Ovary (tissue), 9 donors: ENCODE results near the gene ABI1. TPM values are rescaled to one million over a fixed set of nuclear protein-coding genes. Genes with fewer than 3 reads are reported as not detected.

ENCODE experiments used
- DNase-seq, 5 donors: peaks; one replicate each; pipeline ENCODE4 v3.0.0-alpha.2; 2019 to 2020
- H3K27ac ChIP-seq, 2 donors: fragments of 200-600 bp; one replicate each; pipeline versions ENCODE4 v1.5.1 to v1.8.0; 2019 to 2022
- H3K27me3 ChIP-seq: fragments of 200-600 bp; one replicate; pipeline ENCODE4 v1.8.0; 2022
- H3K36me3 ChIP-seq: fragments of 200-600 bp; sonication (generic); one replicate; pipeline ENCODE4 v1.5.1; 2019
- H3K4me1 ChIP-seq: one replicate; pipeline ENCODE4 v1.8.1; 2013; ENCODE audit warnings: mild to moderate bottlenecking, moderate library complexity; ENCODE audit not compliant: insufficient read depth
- H3K4me3 ChIP-seq: fragments of 200-600 bp; sonication (generic); one replicate; pipeline ENCODE4 v1.5.1; 2017
- H3K9me3 ChIP-seq, 2 donors: fragments of 200-600 bp in 1 of 2; sonication (generic) in 1 of 2; one replicate each; pipeline versions ENCODE4 v1.5.1 to v1.8.1; 2013 to 2019; ENCODE audit warnings: mild to moderate bottlenecking in 1 of 2, moderate library complexity in 1 of 2
- CTCF ChIP-seq, 3 donors: fragments of 450-650 bp in 2 of 3; fragments of 200-600 bp in 1 of 3; IDR thresholded peaks; one replicate each; pipeline versions ENCODE4 v1.5.1 to v1.8.0; 2016 to 2022; ENCODE audit warnings: antibody characterized with exemption in 3 of 3, mild to moderate bottlenecking in 1 of 3
- EP300 ChIP-seq: sonication (generic); formaldehyde crosslinking; IDR thresholded peaks from one replicate; pipeline ENCODE4 v1.6.1; 2017; ENCODE audit warnings: antibody characterized with exemption
- POLR2A ChIP-seq: fragments of 450-650 bp; IDR thresholded peaks from one replicate; pipeline ENCODE4 v1.6.1; 2017; ENCODE audit warnings: antibody characterized with exemption, mild to moderate bottlenecking, moderate library complexity
- WGBS, 3 donors: extraction: QIAGEN DNeasy Blood & Tissue Kit in 1 of 3; methylation state at CpG; one replicate each; pipeline versions ENCODE4 v1.1.5 to v1.1.7; 2013 to 2017; 5-methylcytosine and 5-hydroxymethylcytosine counted together
- intact Hi-C, 4 donors: fragments of 100-400 bp; cut with DNase I; formaldehyde crosslinking; loops; one replicate each; pipeline versions ENCODE4 v1.11.0 to v1.15.1; 2022 to 2023
- polyA plus RNA-seq, 2 donors: library from polyadenylated mRNA; stranded (reverse); fragments of 200-250 nt in 1 of 2; fragments of 350-450 nt in 1 of 2; fragmentation: Illumina TruSeq in 1 of 2; extraction: RNeasy Lipid Tissue Mini Kit (QIAGEN cat#74804) in 1 of 2; gene quantifications; one replicate each; pipeline ENCODE4 v1.2.3, GENCODE V29; 2013 to 2014
- total RNA-seq, 7 donors: library from RNA; depleted of rRNA in 2 of 7; stranded (reverse); fragments of >200 nt in 2 of 7; fragmentation: NEBNext Ultra II Directional in 3 of 7; extraction: Animal tissue kit (Norgen Biotek cat#: 25700) in 3 of 7; gene quantifications; one replicate each; pipeline versions ENCODE4 v1.1.0 to v1.2.4, GENCODE V29; 2016 to 2023
- donor health status: DM: no; HTN: no; CAD: no; lungs with moderate emphysema.
- donor health status: DM: no; HTN: no; CAD: no.
- donor health status: Bipolar disorder and iron deficiency.
- donor health status: DM: yes; HTN: yes; CAD: no.
- donor health status: DM: no; HTN: no; CAD: no.
- donor health status: DM: yes; HTN: yes; CAD: no.

ABI1 gene
- total and polyA plus RNA-seq, 9 donors: 29.8 to 51.7 (median 42.1) TPM

- Histone ChIP-seq H3K36me3 (no peaks in the 10 kb centered on the region), H3K4me1 (peaks cover 2% of the 10 kb centered on the region), H3K27ac (no peak overlapping the region), H3K4me3 (no peak overlapping the region), H3K27me3 (no peaks in the 10 kb centered on the region), H3K9me3 (no peaks in the 10 kb centered on the region)
- no peak for TF ChIP-seq EP300
- TF ChIP-seq POLR2A: no peak
- TF ChIP-seq CTCF (IDR thresholded peaks at IDR 0.05): no peak
- DNase-seq: no peak
- 97 to 100% (median 98%) methylated on average over 2 of the region's 2 CpGs for WGBS, 3 donors
- intact Hi-C loops: no loop called here
Observed at GRCh38 chr10:26835025-26835424, 25.7 kb downstream of the ABI1 start.

DNA sequence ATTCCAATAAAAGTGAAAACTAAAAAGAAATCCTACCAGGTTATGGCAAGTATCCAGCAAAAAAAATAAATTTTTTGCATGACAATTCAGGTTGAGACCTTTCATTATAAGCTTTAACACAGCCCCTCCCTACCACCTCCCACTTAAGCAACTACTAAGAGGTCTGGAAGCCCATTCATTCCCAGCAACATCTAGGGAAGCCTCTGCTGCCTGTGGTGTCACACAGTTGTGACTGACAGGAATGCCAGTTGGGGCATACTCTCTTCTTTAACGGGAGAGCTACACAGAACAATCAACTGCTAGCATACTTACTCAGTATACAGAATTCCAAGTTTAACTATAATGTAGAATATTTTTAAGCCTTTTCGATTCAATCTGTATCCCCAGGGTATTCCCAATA is 27.8 kb downstream of the ABI1 start:
- peaks cover 1% of the 10 kb centered on the region for H3K4me1 ChIP-seq
- DNase-seq: no peak
- H3K9me3 ChIP-seq: no peaks in the 10 kb centered on the region
- 72 to 80% (median 79%) methylated on average over 2 of the region's 2 CpGs for WGBS, 3 donors
- no peak for TF ChIP-seq EP300
- H3K4me3 ChIP-seq: no peak overlapping the region
- H3K27ac ChIP-seq: no peak overlapping the region
- no peaks in the 10 kb centered on the region for H3K27me3 ChIP-seq
- H3K36me3 ChIP-seq: no peaks in the 10 kb centered on the region
- intact Hi-C loops: no loop called here

- Histone ChIP-seq H3K9me3 (no peaks in the 10 kb centered on the region), H3K36me3 (no peaks in the 10 kb centered on the region), H3K4me1 (peaks cover 1% of the 10 kb centered on the region), H3K27ac (no peak overlapping the region), H3K27me3 (no peaks in the 10 kb centered on the region), H3K4me3 (no peak overlapping the region)
- intact Hi-C loops: no loop called here
- DNase-seq: no peak
- 83 to 87% (median 84%) methylated on average over 6 of the region's 6 CpGs for WGBS, 3 donors
- TF ChIP-seq EP300 (no peak), CTCF (IDR thresholded peaks at IDR 0.05) (no peak), POLR2A (no peak)
Observed at GRCh38 chr10:26831936-26832335, 28.8 kb downstream of the ABI1 start.

DNA sequence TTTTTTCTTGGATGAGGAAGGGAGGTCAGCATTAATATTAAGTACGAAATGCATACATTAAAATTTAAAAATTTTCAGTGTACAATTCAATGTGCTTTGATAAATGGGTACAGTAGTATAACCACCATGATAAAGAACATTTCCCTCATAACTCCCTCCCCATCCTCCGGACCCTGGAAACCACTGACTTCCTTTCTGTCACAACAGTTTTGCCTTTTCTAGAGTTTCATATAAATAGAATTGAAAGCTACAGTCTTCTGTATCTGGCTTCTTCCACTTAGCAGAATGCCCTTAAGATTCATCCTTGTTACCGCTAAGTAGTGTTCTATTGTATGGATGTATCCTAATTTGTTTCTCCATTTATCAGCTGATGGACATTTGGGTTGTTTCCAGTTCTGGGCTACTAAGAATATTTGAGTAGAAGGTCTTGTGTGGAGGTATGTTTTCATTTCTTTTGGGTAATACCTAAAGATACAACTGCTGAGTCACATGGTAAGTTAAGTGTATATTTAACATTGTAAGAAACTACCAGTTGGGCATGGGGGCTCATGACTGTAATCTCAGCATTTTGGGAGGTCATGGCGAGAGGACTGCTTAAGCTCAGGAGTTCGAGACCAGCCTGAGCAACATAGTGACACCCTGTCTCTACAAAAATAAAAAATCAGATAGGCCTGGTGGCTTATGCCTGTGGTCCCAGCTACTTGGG is 30.8 kb downstream of the ABI1 start:
- WGBS, 3 donors: 94% methylated on average over 5 of the region's 5 CpGs
- Histone ChIP-seq H3K4me3 (no peak overlapping the region), H3K9me3 (no peaks in the 10 kb centered on the region), H3K27me3 (no peaks in the 10 kb centered on the region), H3K36me3 (no peaks in the 10 kb centered on the region), H3K4me1 (peaks cover 1% of the 10 kb centered on the region), H3K27ac (no peak overlapping the region)
- TF ChIP-seq EP300 (no peak), POLR2A (no peak), CTCF (IDR thresholded peaks at IDR 0.05) (no peak)
- no peak for DNase-seq
- intact Hi-C loops: no loop called here

DNA sequence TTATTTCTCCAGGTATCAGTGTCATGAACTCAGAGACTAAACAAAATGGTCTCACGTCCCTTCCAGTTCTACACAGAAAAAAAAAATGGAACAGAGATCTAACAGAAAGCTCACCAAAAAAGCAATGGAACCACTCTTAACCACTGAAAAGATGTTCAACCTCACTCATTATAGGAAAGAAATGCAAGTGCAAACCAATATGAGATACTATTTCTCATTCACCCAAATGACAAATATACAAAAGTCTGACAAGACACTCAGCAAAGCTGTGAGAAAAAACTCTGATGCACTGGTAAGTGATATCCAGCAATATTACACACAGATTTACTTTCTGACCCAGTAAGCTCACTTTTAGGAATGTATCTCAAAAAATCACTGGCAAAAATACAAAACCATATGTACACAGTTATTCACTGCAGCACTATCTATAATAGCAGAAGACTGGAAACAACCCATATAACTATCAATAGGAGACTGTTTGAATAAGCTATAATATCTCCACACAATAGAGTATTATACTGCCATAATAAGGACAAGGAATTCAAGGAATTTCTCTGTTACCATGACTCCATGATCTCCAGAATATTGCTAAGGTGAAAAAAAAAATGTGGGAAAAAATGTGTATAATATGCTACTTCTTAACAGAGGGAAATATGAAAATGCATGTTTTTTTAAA is 36.6 kb downstream of the ABI1 start:
- peaks cover 2% of the 10 kb centered on the region for H3K4me1 ChIP-seq
- H3K36me3 ChIP-seq: no peaks in the 10 kb centered on the region
- no peaks in the 10 kb centered on the region for H3K27me3 ChIP-seq
- no peak overlapping the region for H3K27ac ChIP-seq
- intact Hi-C loops: no loop called here
- no peak for DNase-seq
- WGBS, 3 donors: 94 to 96% (median 96%) methylated on average over 1 of the region's 1 CpG
- H3K4me3 ChIP-seq: no peak overlapping the region
- TF ChIP-seq CTCF (IDR thresholded peaks at IDR 0.05) (no peak), EP300 (no peak), POLR2A (no peak)
- H3K9me3 ChIP-seq: no peaks in the 10 kb centered on the region
